RKO (cell line): ENCODE results near the gene TMEM163.
"Not testable (repeated sequence)": the region's sequence is repeated elsewhere in the genome, so short reads cannot be mapped to it uniquely, and the experiment has no call there.

Experiments
- DNase-seq: peaks from one replicate; pipeline ENCODE4 v3.0.0-alpha.2; 2016; ENCODE audit warnings: low spot score

TMEM163 gene

GRCh38 chr2:134578316-134578715 lies 140.5 kb downstream of the TMEM163 start:
- DNase-seq = no peak

GRCh38 chr2:134576478-134576877 lies 142.3 kb downstream of the TMEM163 start:
- no peak for DNase-seq

- no peak for DNase-seq
Measured at GRCh38 chr2:134575888-134576287, 142.9 kb downstream of the TMEM163 start.

- no peak for DNase-seq
Measured at GRCh38 chr2:134574611-134575330, 144.0 kb downstream of the TMEM163 start.

GRCh38 chr2:134573724-134574123 lies 145.1 kb downstream of the TMEM163 start:
- DNase-seq = no peak

GRCh38 chr2:134573085-134573370 lies 145.8 kb downstream of the TMEM163 start:
- DNase-seq = no peak

- no peak for DNase-seq
Measured at GRCh38 chr2:134572314-134573084, 146.3 kb downstream of the TMEM163 start.

- DNase-seq = no peak
Measured at GRCh38 chr2:134570676-134571075, 148.1 kb downstream of the TMEM163 start.

GRCh38 chr2:134568413-134568812 lies 150.4 kb downstream of the TMEM163 start:
- DNase-seq = no peak

- no peak for DNase-seq
Measured at GRCh38 chr2:134567666-134568065, 151.1 kb downstream of the TMEM163 start.

GRCh38 chr2:134564955-134565354 lies 153.8 kb downstream of the TMEM163 start:
- not testable (repeated sequence) for DNase-seq

GRCh38 chr2:134564549-134564948 lies 154.3 kb downstream of the TMEM163 start:
- DNase-seq = no peak

GRCh38 chr2:134558208-134558830 lies 160.5 kb downstream of the TMEM163 start:
- DNase-seq = no peak

GRCh38 chr2:134555411-134555810 lies 163.4 kb downstream of the TMEM163 start:
- DNase-seq = no peak

- no peak for DNase-seq
Measured at GRCh38 chr2:134553657-134554056, 165.1 kb downstream of the TMEM163 start.

- DNase-seq = no peak
Measured at GRCh38 chr2:134550566-134551164, 168.1 kb downstream of the TMEM163 start.

GRCh38 chr2:134549104-134549503 lies 169.7 kb downstream of the TMEM163 start:
- DNase-seq = no peak

GRCh38 chr2:134540990-134541389 lies 177.8 kb downstream of the TMEM163 start:
- DNase-seq = no peak

- DNase-seq = no peak
Measured at GRCh38 chr2:134539981-134540380, 178.8 kb downstream of the TMEM163 start.

- DNase-seq = no peak
Measured at GRCh38 chr2:134537702-134538101, 181.1 kb downstream of the TMEM163 start.

- no peak for DNase-seq
Measured at GRCh38 chr2:134537121-134537520, 181.7 kb downstream of the TMEM163 start.

GRCh38 chr2:134536296-134536695 lies 182.5 kb downstream of the TMEM163 start:
- DNase-seq = no peak

- no peak for DNase-seq
Measured at GRCh38 chr2:134532537-134532936, 186.3 kb downstream of the TMEM163 start.
